PFSK-1 (cell line): Measurements from ENCODE around the gene CPNE6.

Experiments used
- FOXP2 ChIP-seq: optimal IDR thresholded peaks from 2 replicates; pipeline ENCODE3; 2011; ENCODE audit warnings: borderline replicate concordance, control low read depth, inconsistent platforms; ENCODE audit not compliant: insufficient read depth; ENCODE audit errors: extremely low read length, extremely low read depth
- TAF1 ChIP-seq: IDR thresholded peaks from 2 replicates; pipeline ENCODE4 v1.6.1; 2012; ENCODE audit warnings: low read length, control low read depth, borderline replicate concordance; ENCODE audit not compliant: insufficient read depth

- no peak for TF ChIP-seq FOXP2
- TF ChIP-seq TAF1: no peak
These were observed 13.0 kb upstream of the CPNE6 start for GRCh38 chr14:24058260-24058950.
